Adipocyte (in vitro differentiated cells): ENCODE results near the gene AMN.

Source experiments
- DNase-seq: peaks from one replicate; pipeline ENCODE4 v3.0.0-alpha.2; 2015; ENCODE audit warnings: low read depth
- H3K27me3 ChIP-seq: replicated peaks from 2 replicates; pipeline ENCODE4 v1.7.0; 2013; ENCODE audit warnings: mild to moderate bottlenecking, low read length, moderate library complexity; ENCODE audit not compliant: control insufficient read depth, insufficient read depth
- H3K36me3 ChIP-seq: 2 replicates; pipeline ENCODE4 v1.7.0; 2013; ENCODE audit warnings: low read length, mild to moderate bottlenecking, moderate library complexity; ENCODE audit not compliant: control insufficient read depth, insufficient read depth, severe bottlenecking
- H3K4me1 ChIP-seq: 2 replicates; pipeline ENCODE4 v1.7.0; 2013; ENCODE audit warnings: mild to moderate bottlenecking, low read length, moderate library complexity; ENCODE audit not compliant: control insufficient read depth, insufficient read depth
- H3K4me3 ChIP-seq: 2 replicates; pipeline ENCODE4 v1.7.0; 2013; ENCODE audit warnings: mild to moderate bottlenecking, low read length, moderate library complexity
- H3K9ac ChIP-seq: 2 replicates; pipeline ENCODE4 v1.7.0; 2013; ENCODE audit warnings: mild to moderate bottlenecking, low read length, moderate library complexity
- H3K9me3 ChIP-seq: 2 replicates; pipeline ENCODE4 v1.7.0; 2013; ENCODE audit warnings: mild to moderate bottlenecking, low read length, moderate library complexity; ENCODE audit not compliant: control insufficient read depth

The AMN gene

GRCh38 chr14:102966681-102967505, 44.4 kb downstream of the AMN start:
- Histone ChIP-seq H3K4me1 (no peaks in the 10 kb centered on the region), H3K36me3 (peaks cover 99% of the 10 kb centered on the region), H3K27me3 (no peaks in the 10 kb centered on the region), H3K9me3 (no peaks in the 10 kb centered on the region), H3K4me3 (no peak overlapping the region), H3K9ac (no peak overlapping the region)
- no peak for DNase-seq

- Histone ChIP-seq H3K27me3 (no peaks in the 10 kb centered on the region), H3K4me1 (no peaks in the 10 kb centered on the region), H3K9me3 (no peaks in the 10 kb centered on the region), H3K9ac (no peak overlapping the region), H3K36me3 (peaks cover 97% of the 10 kb centered on the region), H3K4me3 (no peak overlapping the region)
- no peak for DNase-seq
Observed at GRCh38 chr14:102967506-102967795, 45.0 kb downstream of the AMN start.

- Histone ChIP-seq H3K9ac (no peak overlapping the region), H3K36me3 (peaks cover 96% of the 10 kb centered on the region)
- DNase-seq: no peak
Observed at GRCh38 chr14:102968306-102968705, 45.8 kb downstream of the AMN start.

GRCh38 chr14:102969060-102969791, 46.8 kb downstream of the AMN start:
- Histone ChIP-seq H3K9ac (no peak overlapping the region), H3K27me3 (no peaks in the 10 kb centered on the region), H3K9me3 (no peaks in the 10 kb centered on the region), H3K36me3 (peaks cover 96% of the 10 kb centered on the region), H3K4me1 (no peaks in the 10 kb centered on the region), H3K4me3 (no peak overlapping the region)
- DNase-seq: no peak

More at GRCh38 chr14:102968306-102968705, 45.8 kb downstream of the AMN start:
- no peaks in the 10 kb centered on the region for H3K27me3 ChIP-seq
- no peaks in the 10 kb centered on the region for H3K4me1 ChIP-seq
- no peaks in the 10 kb centered on the region for H3K9me3 ChIP-seq
- H3K4me3 ChIP-seq: no peak overlapping the region

GRCh38 chr14:102969901-102970300, 47.4 kb downstream of the AMN start:
- DNase-seq: no peak
- H3K36me3 ChIP-seq: peaks cover 96% of the 10 kb centered on the region
- no peak overlapping the region for H3K9ac ChIP-seq
- H3K9me3 ChIP-seq: no peaks in the 10 kb centered on the region
- H3K27me3 ChIP-seq: no peaks in the 10 kb centered on the region
- no peaks in the 10 kb centered on the region for H3K4me1 ChIP-seq
- no peak overlapping the region for H3K4me3 ChIP-seq

GRCh38 chr14:102970496-102970895, 48.0 kb downstream of the AMN start:
- no peak for DNase-seq
- Histone ChIP-seq H3K36me3 (peaks cover 95% of the 10 kb centered on the region), H3K9me3 (no peaks in the 10 kb centered on the region), H3K27me3 (no peaks in the 10 kb centered on the region), H3K4me3 (no peak overlapping the region), H3K4me1 (no peaks in the 10 kb centered on the region), H3K9ac (no peak overlapping the region)

GRCh38 chr14:102971314-102971713, 48.9 kb downstream of the AMN start:
- DNase-seq: no peak
- no peaks in the 10 kb centered on the region for H3K4me1 ChIP-seq
- peaks cover 95% of the 10 kb centered on the region for H3K36me3 ChIP-seq
- no peak overlapping the region for H3K4me3 ChIP-seq
- no peaks in the 10 kb centered on the region for H3K9me3 ChIP-seq
- H3K27me3 ChIP-seq: no peaks in the 10 kb centered on the region
- no peak overlapping the region for H3K9ac ChIP-seq

- Histone ChIP-seq H3K4me3 (no peak overlapping the region), H3K27me3 (no peaks in the 10 kb centered on the region), H3K9ac (no peak overlapping the region), H3K4me1 (no peaks in the 10 kb centered on the region), H3K36me3 (peaks cover 94% of the 10 kb centered on the region), H3K9me3 (no peaks in the 10 kb centered on the region)
- DNase-seq: no peak
Observed at GRCh38 chr14:102971836-102972606, 49.6 kb downstream of the AMN start.

- H3K36me3 ChIP-seq: peaks cover 93% of the 10 kb centered on the region
- H3K9me3 ChIP-seq: no peaks in the 10 kb centered on the region
- no peak for DNase-seq
- no peak overlapping the region for H3K4me3 ChIP-seq
- H3K4me1 ChIP-seq: no peaks in the 10 kb centered on the region
- H3K9ac ChIP-seq: no peak overlapping the region
- no peaks in the 10 kb centered on the region for H3K27me3 ChIP-seq
Observed at GRCh38 chr14:102973706-102974285, 51.3 kb downstream of the AMN start.

GRCh38 chr14:102975662-102976061, 53.2 kb downstream of the AMN start:
- Histone ChIP-seq H3K36me3 (peaks cover 89% of the 10 kb centered on the region), H3K4me1 (peaks cover 7% of the 10 kb centered on the region), H3K27me3 (no peaks in the 10 kb centered on the region), H3K4me3 (no peak overlapping the region), H3K9me3 (no peaks in the 10 kb centered on the region), H3K9ac (no peak overlapping the region)
- DNase-seq: no peak

GRCh38 chr14:102977475-102977874, 55.0 kb downstream of the AMN start:
- Histone ChIP-seq H3K9me3 (no peaks in the 10 kb centered on the region), H3K4me3 (no peak overlapping the region), H3K4me1 (peaks cover 11% of the 10 kb centered on the region), H3K9ac (no peak overlapping the region), H3K27me3 (no peaks in the 10 kb centered on the region), H3K36me3 (peaks cover 85% of the 10 kb centered on the region)
- DNase-seq: no peak
